HG03039 (cell line): Measurements from ENCODE around the gene HYAL4.
"Not testable (repeated sequence)": the region's sequence is repeated elsewhere in the genome, so short reads cannot be mapped to it uniquely, and the experiment has no call there.

Experiments used
- ATAC-seq: cut with Tn5 transposase; IDR thresholded peaks from one replicate; pipeline ENCODE4 v1.9.1; 2021; ENCODE audit warnings: mild to moderate bottlenecking, moderate library complexity; ENCODE audit not compliant: unreplicated experiment

The HYAL4 gene

DNA sequence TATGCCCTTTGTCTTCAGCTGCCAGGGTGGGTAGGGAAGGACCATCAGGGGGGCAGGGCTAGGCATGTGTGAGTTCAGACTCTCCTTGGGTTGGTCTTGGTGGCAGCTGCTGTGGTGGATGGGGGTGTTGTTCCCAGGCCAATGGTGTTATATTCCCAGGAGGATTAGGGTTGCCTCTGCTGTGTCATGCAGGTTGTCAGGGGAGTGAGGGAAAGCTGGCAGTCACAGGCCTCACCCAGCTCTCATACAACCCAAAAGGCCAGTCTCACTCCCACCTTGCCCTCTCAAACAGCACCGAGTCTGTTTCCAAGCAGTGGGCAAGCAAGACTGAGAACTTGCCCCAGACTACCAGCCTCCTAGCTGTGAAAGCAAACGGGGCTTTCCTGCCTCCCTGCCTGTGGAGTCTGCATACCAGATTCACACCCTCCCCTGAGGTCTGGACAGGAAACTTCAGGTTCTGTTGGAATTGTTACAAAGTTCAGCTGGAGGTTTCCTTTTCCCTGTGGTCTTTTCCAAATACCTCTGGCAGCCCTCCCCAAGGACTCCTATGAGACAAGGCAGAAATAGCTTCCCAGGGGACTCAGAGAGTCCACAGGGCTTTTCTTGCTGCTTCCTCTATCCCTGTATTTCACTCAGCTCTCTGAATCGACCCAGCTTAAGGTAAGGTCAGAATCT lies 1.4 kb downstream of the HYAL4 start:
- no peak for ATAC-seq

DNA sequence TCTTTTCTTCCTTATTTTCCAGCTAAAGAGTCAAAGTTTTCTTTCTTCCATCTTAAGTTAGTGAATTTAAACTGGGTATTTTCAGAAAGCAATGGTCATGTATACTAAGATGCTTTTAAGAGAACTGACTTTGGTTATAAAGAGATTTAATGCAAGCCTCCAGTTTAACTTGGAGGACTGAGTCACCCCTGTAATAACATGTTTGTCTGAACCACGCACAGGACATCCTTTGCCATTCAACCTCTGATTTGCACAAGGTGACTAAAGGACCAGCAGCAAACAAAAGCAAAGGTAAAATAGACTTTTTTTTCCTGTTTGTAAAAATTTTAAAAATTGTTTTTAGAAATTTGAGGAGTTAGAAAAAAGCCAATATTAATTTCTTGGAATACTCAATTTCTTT lies 2.9 kb downstream of the HYAL4 start:
- no peak for ATAC-seq

DNA sequence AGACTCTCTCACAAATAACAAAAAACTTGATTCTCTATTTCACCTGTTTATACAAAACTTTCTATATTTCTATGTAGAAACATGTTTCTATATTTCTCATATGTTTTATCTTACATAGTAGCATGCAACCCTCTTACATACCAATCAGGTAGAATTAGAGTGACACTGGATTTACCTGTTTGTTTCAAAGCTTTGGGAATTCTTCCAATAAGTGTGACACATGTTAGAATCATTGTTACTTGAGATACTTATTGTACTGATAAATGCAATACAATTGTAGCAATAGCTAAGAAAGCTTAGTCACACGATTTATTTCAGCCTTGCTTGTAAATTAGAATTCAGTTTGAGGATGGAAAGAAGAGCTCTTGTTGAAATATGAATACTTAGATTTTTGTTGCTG lies 4.9 kb downstream of the HYAL4 start:
- no peak for ATAC-seq

DNA sequence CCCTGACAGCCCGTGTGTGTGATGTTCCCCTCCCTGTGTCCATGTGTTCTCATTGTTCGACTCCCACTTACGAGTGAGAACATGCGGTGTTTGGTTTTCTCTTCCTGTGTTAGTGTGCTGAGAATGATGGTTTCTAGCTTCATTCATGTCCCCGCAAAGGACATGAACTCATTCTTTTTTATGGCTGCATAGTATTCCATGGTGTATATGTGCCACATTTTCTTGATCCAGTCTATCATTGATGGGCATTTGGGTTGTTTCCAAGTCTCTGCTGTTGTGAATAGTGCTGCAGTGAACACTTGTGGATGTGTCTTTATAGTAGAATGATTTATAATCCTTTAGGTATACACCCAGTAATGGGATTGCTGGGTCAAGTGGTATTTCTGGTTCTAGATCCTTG lies 6.4 kb downstream of the HYAL4 start:
- not testable (repeated sequence) for ATAC-seq

DNA sequence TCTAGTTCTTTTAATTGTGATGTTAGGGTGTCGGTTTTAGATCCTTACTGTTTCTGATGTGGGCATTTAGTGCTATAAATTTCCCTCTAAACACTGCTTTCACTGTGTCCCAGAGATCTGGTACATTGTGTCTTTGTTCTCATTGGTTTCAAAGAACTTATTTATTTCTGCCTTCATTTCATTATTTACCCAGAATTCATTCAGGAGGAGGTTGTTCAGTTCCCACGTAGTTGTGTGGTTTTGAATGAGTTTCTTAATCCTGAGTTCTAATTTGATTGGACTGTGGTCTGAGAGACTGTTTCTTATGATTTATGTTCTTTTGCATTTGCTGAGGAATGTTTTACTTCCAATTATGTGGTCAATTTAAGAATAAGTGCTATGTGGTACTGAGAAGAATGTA lies 9.3 kb downstream of the HYAL4 start:
- not testable (repeated sequence) for ATAC-seq

DNA sequence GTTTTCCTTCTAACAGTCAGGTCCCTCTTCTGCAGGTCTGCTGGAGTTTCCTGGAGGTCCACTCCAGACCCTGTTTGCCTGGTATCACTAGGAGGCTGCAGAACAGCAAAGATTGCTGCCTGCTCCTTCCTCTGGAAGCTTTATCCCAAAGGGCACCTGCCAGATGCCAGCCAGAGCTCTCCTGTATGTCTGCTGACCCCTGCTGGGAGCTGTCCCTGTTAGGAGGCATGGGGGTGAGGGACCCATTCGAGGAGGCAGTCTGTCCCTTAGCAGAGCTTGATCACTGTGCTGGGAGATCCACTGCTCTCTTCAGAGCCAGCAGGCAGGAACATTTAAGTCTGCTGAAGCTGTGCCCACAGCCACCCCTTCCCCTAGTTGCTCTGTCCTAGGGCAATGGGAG lies 11.5 kb downstream of the HYAL4 start:
- ATAC-seq = not testable (repeated sequence)

DNA sequence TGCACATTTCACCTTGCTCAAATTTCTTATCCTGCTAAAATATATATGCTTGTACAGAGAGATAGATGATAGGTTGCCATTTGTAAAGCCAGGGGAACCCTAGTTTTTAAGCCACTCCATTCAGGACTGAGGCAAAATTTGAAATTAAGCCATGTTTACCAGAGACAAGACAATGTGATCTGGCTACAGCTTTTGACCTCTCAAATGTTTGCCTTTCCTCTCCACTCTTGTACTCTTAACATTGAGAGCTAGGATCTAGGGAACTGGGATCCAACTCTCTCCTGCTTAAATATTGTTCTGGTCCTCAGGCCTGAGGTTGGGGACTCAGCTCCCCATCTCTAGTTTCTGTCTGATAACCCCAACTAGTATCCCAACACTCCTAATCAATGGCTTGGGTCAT lies 15.9 kb downstream of the HYAL4 start:
- ATAC-seq = no peak

DNA sequence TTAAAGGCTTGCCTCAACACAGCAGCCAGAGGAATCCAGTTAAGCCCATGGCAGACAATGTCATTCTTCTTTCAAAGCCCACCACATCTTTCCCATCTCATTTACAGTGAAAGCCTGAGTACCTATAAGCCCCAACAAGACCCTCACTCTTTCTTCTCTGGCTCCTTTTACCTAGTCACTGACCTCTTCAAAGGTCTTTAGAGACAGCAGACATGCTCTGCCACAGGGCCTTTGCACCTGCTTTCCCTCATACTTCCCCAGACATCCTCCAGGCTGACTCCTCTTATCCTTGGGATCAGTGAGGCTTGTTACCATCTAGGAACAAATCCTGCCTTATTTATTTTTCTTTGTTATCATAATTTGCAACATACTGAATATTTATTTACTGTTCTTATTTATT lies 17.8 kb downstream of the HYAL4 start:
- ATAC-seq = no peak

DNA sequence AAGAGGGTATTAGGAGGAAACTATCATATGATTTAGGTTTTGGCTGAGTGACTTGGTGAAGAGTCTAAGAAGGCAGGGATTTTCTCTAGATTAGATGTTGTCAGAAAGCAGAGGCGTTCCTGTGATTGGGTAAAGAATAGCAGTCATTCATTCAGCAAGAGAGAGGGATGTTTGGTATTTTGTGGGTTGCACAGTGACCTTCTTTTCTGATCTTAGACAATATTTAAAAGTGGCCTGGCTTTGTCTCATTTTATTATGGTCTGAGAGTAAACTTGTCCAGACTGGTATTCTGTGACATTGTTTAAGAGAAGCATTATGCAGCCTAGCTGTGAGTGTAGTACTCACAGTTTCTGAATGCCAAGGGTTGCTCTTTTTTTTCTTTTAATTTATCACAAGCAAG lies 18.5 kb downstream of the HYAL4 start:
- no peak for ATAC-seq

DNA sequence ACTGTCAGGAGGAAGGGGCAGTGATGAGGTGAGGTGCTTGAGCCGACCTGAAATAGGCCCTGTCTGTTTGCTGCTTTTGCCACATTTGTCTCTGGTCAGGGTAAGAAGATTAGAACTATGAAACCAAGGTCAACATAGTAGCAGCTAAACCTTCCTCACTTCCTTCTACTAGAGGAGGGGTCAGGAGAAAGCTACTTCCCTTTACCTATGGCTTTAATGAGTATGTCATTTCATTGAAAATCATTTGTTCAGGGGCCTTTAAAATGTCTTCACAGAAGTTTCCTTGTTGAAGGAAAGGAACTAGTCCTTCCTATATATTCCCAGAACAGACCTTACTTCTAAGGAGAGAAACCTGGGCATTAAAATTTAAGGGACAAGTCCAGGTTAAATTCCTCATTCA lies 19.0 kb downstream of the HYAL4 start:
- ATAC-seq = no peak

DNA sequence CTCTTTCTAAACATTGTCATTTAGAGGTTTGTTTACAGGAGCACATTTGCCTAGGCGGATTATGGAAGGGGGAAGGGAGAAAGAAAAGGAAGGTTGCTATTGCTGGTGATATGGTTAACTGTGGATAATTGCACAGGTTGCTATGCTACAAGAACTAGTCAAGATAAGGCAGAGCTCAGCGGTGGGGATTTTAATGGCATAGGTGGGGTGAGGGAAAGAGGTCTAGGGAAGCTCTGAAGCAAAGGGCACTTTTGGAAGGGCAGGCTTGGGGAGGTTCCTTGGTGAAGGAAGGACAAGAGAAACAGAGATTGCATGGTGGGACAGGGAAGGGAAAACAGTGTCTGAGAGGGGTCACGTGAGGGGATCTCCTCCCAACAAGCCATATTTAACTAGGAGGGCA lies 19.5 kb downstream of the HYAL4 start:
- ATAC-seq = no peak

DNA sequence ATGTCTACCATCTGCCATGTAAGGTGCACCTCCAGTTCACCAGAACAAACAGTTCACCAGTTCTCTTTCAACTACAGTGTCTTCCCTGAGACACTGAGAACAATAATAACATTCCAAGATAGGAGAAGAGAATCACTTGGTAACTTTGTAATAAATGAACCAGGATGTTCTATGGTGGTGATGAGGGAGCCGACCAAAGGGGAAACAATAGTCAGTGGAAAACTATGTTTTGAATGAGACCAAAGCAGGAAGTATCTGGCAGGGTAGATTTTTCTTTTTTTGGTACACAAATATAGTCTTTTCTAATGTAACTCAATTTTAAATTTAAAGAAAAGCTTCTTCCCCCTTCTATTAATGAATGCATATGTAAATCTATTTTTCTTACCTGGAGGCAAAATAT lies 20.0 kb downstream of the HYAL4 start:
- no peak for ATAC-seq

DNA sequence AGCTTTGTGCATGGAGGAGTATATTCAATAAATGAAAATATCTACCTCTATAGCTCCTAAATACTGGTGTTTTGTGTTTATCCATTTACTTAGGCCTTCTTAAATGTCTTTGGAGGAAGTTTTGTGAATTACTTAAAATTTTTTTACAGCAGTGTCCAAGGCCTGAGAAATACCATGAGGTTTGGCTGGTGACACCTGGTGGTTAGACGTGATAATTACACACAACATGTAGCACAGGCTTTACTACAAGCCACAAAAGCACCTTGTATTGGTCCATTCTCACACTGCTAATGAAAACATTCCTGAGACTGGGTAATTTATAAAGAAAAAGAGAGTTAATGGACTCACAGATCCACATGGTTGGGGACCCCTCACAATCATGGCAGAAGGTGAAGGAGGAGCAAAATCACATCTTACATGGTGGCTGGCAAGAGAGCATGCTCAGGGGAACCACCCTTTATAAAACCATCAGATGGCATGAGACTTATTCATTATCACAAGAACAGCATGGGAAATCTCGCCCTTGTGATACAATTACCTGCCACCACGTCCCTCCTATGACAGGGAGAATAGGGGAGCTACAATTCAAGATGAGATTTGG lies 20.6 kb downstream of the HYAL4 start:
- peak; percentile 80 for ATAC-seq

DNA sequence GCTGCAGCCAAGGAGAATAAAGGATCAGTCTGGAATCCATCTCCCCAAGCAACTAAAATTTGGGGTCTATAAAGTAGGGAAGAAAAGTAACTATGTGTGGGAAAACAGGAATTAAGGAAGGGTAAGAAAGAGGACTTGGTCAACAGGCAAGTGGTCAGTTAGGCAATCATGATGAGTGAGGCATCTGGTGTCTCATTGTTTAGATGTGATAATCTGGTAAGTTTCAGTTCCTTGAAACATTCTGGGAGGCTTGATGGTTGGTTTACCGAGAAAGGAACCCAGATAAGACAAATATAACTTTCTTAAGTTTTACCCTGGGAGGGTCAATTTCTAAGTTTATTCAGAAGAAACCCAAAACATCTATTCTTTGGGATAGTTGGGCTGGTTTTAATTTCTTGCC lies 22.3 kb downstream of the HYAL4 start:
- ATAC-seq = no peak

DNA sequence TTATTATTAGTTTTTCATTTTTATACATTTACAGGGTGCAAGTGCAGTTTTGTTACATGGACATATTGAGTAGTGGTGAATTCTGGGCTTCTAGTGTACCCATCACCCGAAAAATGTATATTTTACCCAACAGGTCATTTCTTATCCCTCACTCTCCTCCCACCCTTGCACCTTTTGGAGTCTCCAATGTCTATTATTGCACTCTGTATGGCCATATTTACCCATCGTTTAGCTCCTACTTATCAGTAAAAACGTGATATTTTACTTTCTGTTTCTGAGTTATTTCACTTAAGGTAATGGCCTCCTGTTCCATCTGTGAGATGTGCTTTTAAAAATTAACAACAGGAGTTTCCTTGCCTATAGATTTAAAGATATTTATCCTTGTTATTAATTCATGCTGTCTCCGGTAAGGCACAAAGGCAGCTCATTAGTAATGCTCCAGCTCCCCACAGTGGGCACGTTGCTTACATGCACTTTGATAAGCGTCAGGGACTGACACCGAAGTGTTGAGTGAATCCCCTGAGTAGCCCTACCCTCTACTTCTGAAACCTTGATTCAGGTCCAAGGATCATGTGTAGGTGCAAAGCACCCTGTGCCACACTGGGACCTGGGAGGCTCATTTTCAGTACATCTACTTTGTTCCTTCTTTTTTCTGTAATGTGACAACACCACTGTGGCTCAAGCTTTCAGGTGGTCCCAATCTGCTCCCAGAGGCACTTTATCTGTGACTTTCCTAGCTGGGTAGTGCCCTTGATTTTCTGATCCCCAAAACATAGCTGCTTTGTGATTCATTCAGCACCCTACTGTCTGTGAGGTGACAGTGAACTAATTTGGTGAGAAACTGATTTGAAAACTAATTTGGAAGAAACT lies 27.3 kb downstream of the HYAL4 start:
- peak; percentile 93 for ATAC-seq

DNA sequence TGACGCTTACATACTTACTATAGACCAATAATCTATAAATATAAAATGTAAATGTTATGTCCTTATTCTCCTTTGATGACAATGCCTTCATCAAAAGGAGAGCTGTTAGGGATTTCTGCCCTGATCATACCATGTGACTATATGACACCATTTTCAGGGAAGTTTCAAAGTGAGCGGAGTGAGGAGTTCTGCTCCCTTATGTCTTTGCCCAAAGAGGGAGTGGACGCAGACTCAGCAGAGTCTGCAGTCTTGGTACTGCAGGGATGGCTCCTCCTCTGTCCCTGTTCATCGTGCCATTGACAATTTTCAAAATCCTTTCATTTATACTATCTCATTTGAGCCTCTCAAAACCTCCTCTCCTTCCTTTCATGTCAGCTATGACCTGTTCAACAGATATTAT lies 27.9 kb downstream of the HYAL4 start:
- ATAC-seq = no peak

DNA sequence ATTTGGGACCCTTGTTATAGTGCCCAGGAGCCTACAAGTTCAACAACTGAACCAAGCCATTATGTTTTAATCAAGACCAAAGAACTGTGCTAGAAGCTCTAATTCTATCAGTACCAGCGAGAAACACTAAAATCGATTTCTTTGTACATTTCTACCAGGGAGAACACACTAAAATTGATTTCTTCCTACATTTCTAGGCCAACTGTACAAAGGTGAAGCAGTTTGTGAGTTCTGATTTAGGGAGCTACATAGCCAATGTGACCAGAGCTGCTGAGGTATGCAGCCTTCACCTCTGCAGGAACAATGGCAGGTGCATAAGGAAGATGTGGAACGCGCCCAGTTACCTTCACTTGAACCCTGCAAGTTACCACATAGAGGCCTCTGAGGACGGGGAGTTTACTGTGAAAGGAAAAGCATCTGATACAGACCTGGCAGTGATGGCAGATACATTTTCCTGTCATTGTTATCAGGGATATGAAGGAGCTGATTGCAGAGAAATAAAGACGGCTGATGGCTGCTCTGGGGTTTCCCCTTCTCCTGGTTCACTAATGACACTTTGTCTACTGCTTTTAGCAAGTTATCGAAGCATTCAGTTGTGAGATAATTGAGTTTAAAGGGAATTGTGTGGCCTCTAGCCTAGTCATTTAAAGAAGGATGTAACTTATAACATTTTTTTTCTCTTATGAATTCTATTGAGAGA lies 31.7 kb downstream of the HYAL4 start:
- no peak for ATAC-seq

DNA sequence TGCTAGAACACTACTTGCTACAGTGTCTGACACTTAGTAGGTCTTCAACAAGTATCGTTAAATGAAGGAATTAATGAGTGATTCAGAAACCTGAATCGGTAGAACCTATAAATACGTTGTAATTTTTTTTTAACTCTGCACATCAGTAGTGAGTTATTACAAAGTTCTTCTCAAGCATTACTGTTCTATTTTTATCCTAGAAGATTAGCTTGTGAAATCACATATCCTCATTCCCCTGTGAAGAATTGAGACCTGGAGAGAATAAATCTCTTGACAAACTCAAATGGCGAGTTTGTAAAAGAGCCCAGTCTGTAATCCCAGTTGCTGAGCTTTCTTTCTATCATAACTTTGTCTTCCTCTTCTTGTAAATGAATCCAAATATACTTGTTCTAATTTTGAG lies 34.7 kb downstream of the HYAL4 start:
- no peak for ATAC-seq

DNA sequence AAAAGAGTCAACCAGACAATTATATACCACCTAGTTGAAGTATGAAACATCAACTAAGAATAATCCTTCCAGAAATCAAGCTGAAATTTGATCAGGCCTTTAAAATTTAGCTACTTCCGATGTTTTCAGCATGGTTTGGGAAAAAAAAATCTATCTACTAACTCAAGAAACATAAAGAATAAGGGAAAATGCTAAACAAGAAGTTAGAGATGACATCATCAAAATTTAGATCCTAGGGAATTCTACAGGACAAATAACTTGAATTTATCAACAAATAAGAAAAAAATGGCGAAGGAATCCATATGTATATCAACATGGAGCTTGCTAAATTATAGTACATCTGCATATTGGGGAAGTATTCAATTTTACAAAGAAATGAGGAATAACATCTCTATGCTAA lies 36.3 kb downstream of the HYAL4 start:
- ATAC-seq = no peak

DNA sequence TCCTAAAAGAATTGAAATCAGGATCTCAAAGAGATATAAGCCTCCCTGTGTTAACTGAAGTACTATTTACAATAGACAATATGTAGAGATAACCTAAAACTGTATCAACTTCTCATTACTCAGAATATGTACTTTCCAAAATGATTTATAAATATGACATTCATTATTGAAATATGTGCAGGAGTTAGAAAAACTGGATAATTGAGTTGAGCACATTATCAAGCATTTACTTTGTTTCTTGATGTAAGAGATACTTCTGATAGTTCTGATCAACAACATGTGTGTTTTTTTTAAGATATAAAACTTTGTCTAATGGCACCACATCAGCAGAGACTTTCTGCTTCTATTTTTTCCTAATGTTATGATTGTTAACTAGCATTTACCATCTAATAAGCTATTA lies 38.2 kb downstream of the HYAL4 start:
- no peak for ATAC-seq

DNA sequence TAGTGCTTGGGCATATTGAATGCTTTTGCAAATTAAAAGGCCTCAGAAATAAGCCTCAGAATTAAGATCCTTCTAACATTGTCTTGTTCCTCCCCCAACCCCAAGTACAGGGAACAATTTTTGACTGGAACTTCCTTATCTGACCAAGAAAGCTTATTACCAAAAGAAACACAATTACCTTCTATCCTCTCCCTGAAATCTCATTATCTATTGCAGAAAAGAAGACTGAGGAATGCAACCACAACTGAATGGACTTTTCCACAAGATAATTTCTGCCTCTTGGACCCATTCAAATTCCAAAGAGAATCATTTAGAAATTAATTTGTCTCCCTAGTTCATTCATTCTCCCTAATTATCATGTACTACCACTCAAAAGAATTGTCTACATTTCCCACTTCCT lies 43.2 kb downstream of the HYAL4 start:
- no peak for ATAC-seq

DNA sequence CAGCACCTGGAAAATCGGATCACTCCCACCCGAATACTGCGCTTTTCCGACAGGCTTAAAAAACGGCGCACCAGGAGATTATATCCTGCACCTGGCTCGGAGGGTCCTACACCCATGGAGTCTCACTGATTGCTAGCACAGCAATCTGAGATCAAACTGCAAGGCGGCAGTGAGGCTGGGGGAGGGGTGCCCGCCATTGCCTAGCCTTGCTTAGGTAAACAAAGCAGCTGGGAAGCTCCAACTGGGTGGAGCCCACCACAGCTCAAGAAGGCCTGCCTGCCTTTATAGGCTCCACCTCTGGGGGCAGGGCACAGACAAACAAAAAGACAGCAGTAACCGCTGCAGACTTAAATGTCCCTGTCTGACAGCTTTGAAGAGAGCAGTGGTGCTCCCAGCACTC lies 49.8 kb downstream of the HYAL4 start:
- not testable (repeated sequence) for ATAC-seq
